ENCODE results near the gene PFDN2. TPM values are rescaled to one million over a fixed set of nuclear protein-coding genes. Genes with fewer than 3 reads are reported as not detected.

Gene PFDN2
- total RNA-seq, 2 donors from 2014 or later, result 33.6 to 36.0 TPM

DNA sequence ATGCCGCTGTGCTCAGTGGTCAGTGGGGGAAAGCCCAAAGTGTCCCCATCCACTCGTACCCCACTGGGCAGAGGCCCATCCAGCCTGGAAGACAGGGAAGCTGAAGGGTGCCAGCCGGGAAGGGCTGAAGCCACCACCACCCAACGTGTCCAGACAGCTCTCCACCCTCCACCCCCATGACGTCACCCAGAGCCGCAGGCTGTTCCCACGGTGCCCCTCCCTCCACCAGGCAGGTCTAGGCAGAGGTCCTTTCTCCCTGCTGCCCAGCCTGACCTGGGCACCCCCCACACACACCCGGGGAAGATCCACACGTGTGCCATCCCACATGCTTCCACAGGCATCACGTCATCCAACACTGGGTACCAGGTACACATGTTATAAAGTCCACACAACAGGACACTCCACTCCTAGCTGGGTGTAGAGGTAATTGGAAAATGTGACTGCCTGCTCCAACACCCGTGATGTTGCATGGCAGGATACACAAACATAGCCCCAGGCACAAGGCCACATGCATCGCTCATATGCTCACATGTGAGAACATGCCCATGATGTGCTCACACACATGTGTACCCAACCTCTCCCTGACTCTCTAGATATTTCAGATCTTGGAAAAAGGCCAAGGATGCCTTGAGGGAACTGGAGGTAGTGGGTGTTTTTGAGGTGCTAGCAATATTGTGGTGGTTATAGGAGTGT, 43.0 kb downstream of the PFDN2 start:
- intact Hi-C loops (cut with DNase I), result no loop called here
- WGBS, result 46% methylated on average over 12 of the region's 12 CpGs
- H3K4me3 ChIP-seq, result no peak overlapping the region

DNA sequence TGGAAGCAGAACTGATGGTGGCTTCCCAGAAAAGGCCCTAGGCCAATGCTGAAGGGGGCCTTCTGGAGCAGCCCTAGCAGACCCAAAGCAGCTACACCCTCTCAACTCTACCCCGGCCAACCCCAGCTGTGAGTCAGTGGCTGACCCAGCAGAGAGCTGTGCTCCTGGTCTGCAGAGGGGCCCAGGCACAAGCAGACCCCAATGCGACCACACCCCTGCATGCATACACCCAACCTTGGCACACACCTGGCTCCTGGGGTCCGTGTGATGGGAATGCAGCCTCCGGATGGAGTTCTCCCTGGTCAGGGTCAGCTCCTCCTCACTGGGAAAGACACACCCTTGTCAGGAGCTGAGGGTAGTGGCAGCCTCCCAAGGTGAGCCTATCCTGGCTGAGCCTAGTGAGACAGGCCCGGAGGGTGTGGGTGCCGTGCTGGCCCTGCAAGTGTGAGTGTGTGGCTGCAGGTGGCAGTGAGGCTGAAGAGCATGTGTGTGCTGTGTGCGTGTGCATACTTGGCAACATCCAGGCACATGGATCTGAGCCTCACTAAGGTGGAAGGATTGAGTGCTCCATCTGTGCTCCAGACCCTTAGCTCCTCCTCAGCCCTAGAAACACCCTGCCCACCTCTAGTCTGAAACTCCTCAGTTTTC, 44.2 kb downstream of the PFDN2 start:
- Histone ChIP-seq H3K9me3 (no peaks in the 10 kb centered on the region), H3K27me3 (replicated peaks; ENCODE audit: insufficient read depth) (no peaks in the 10 kb centered on the region), H3K4me3 (no peak overlapping the region), H3K27ac (no peak overlapping the region), H3K36me3 (no peaks in the 10 kb centered on the region), H3K4me1 (replicated peaks) (no peaks in the 10 kb centered on the region)
- TF ChIP-seq, protein P1, sequence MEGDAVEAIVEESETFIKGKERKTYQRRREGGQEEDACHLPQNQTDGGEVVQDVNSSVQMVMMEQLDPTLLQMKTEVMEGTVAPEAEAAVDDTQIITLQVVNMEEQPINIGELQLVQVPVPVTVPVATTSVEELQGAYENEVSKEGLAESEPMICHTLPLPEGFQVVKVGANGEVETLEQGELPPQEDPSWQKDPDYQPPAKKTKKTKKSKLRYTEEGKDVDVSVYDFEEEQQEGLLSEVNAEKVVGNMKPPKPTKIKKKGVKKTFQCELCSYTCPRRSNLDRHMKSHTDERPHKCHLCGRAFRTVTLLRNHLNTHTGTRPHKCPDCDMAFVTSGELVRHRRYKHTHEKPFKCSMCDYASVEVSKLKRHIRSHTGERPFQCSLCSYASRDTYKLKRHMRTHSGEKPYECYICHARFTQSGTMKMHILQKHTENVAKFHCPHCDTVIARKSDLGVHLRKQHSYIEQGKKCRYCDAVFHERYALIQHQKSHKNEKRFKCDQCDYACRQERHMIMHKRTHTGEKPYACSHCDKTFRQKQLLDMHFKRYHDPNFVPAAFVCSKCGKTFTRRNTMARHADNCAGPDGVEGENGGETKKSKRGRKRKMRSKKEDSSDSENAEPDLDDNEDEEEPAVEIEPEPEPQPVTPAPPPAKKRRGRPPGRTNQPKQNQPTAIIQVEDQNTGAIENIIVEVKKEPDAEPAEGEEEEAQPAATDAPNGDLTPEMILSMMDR (IDR thresholded peaks at IDR 0.05), result peak in 1 of 4 experiments; percentile 14
- TF ChIP-seq POLR2AphosphoS5 (IDR thresholded peaks at IDR 0.05), result no peak
- 83% methylated on average over 5 of the region's 7 CpGs for WGBS
- intact Hi-C loops (cut with DNase I), result no loop called here
- DNase-seq (ENCODE audit: low spot score), result peak; percentile 22

More for the DNA sequence above, 43.0 kb downstream of the PFDN2 start:
- H3K27me3 ChIP-seq (replicated peaks; ENCODE audit: insufficient read depth), result no peaks in the 10 kb centered on the region
- no peaks in the 10 kb centered on the region for H3K4me1 ChIP-seq (replicated peaks)
- no peaks in the 10 kb centered on the region for H3K9me3 ChIP-seq
- TF ChIP-seq POLR2A (IDR thresholded peaks at IDR 0.05), result no peak
- TF ChIP-seq, protein P1 (IDR thresholded peaks at IDR 0.05), result no peak
- peak; percentile 20 for TF ChIP-seq POLR2AphosphoS5 (IDR thresholded peaks at IDR 0.05)
- peak; percentile 66 for DNase-seq (ENCODE audit: low spot score)
- H3K36me3 ChIP-seq, result no peaks in the 10 kb centered on the region
- H3K27ac ChIP-seq, result no peak overlapping the region

DNA sequence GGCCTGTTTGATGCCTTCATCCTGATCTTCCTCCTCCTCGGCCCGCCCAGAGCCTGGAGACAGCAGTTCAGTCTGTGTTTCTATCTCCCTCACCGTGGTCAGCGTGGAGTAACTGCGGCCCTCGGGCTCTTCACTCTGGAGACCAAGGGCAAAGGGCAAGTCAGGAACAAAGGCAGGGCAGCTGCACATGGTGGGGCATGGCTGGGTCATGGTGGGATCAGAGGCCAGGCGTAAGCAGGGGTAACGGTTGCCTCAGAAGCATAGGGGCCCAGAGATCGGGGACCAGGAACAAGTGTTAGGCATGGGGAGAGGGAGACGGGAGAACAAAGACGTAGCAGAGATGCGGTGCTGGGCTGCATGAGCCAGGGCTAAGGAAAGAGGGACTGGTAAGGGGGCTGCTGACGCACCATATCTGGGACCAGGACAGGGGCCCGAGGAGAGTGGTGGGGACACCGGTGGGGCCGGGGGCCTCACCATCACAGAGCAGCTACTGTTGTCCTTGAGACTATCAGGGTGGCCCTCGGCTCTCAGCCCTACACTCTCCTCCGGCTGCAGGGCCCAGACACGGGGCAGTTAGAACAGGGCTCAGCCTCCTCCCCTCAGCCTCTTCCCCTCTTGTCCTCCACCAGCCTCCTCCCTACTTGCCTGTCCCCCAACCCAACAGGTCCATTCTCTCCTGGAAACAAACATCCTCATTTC, 44.9 kb downstream of the PFDN2 start:
- intact Hi-C loops (cut with DNase I), result no loop called here
- Histone ChIP-seq H3K4me3 (no peak overlapping the region), H3K9me3 (no peaks in the 10 kb centered on the region), H3K27ac (no peak overlapping the region), H3K36me3 (no peaks in the 10 kb centered on the region), H3K4me1 (replicated peaks) (no peaks in the 10 kb centered on the region), H3K27me3 (replicated peaks; ENCODE audit: insufficient read depth) (no peaks in the 10 kb centered on the region)
- DNase-seq (ENCODE audit: low spot score), result no peak
- TF ChIP-seq POLR2A (IDR thresholded peaks at IDR 0.05) (no peak), POLR2AphosphoS5 (IDR thresholded peaks at IDR 0.05) (no peak)
- TF ChIP-seq, protein P1 (IDR thresholded peaks at IDR 0.05), result no peak
- WGBS, result 89% methylated on average over 19 of the region's 19 CpGs

- Histone ChIP-seq H3K9me3 (no peaks in the 10 kb centered on the region), H3K36me3 (no peaks in the 10 kb centered on the region), H3K27me3 (replicated peaks; ENCODE audit: insufficient read depth) (no peaks in the 10 kb centered on the region), H3K4me3 (no peak overlapping the region), H3K27ac (no peak overlapping the region), H3K4me1 (replicated peaks) (no peaks in the 10 kb centered on the region)
- intact Hi-C loops (cut with DNase I), result no loop called here
- WGBS, result 79% methylated on average over 9 of the region's 9 CpGs
- DNase-seq (ENCODE audit: low spot score), result peak; percentile 46
- no peak for TF ChIP-seq POLR2A (IDR thresholded peaks at IDR 0.05)
- TF ChIP-seq, protein P1 (IDR thresholded peaks at IDR 0.05), result peak in 3 of 4 experiments; percentile 29 to 65 (median 59)
These were observed 45.9 kb downstream of the PFDN2 start for GRCh38 chr1:161071886-161072371.
